PC-3 (cell line): Measurements from ENCODE around the gene EIF2S2. TPM values are rescaled to one million over a fixed set of nuclear protein-coding genes. Genes with fewer than 3 reads are reported as not detected.

Experiments used
- ATAC-seq: fragments of 200-7000 bp; cut with Tn5 transposase; 2 replicates; pipeline ENCODE4 v1.9.1; 2020; ENCODE audit warnings: mild to moderate bottlenecking, moderate library complexity
- BruUV-seq: library from RNA; stranded (reverse); fragments of 400-500 nt; replicated peaks from 2 replicates; lab custom pipeline; 2021; lab: Mats Ljungman, UMichigan
- CTCF ChIA-PET: fragments of 300-600 bp; sonication (Branson Sonifier 250); formaldehyde crosslinking; loops from one replicate; lab custom pipeline; 2022; ENCODE audit warnings: antibody characterized with exemption; lab: Charles Lee
- POLR2A ChIA-PET: fragments of 300-600 bp; sonication (Branson Sonifier 250); formaldehyde crosslinking; loops from one replicate; lab custom pipeline; 2022; ENCODE audit warnings: antibody characterized with exemption; ENCODE audit not compliant: unreplicated experiment; lab: Charles Lee
- DNase-seq: peaks from one replicate; pipeline ENCODE4 v3.0.0-alpha.2; 2015
- H2AFZ ChIP-seq: fragments of 300-600 bp; sonication (generic); 2 replicates; pipeline ENCODE4 v1.6.0; 2016; ENCODE audit warnings: antibody characterized with exemption, low read length
- H3F3A ChIP-seq: fragments of 300-600 bp; sonication (generic); one replicate; pipeline ENCODE4 v1.6.0; 2017; ENCODE audit warnings: antibody characterized with exemption, low read length, control low read depth, mild to moderate bottlenecking; ENCODE audit not compliant: unreplicated experiment
- H3K27ac ChIP-seq: fragments of 300-600 bp; sonication (generic); 2 replicates; pipeline ENCODE4 v1.5.1; 2016; ENCODE audit warnings: mild to moderate bottlenecking, low read length
- H3K27me3 ChIP-seq: fragments of 300-600 bp; sonication (generic); 2 replicates; pipeline ENCODE4 v1.6.1; 2016; ENCODE audit warnings: low read length, mixed read lengths
- H3K36me3 ChIP-seq: fragments of 300-600 bp; sonication (generic); 2 replicates; pipeline ENCODE4 v1.6.1; 2016; ENCODE audit warnings: low read depth, mixed run types, low read length, mixed read lengths
- H3K4me1 ChIP-seq: fragments of 300-600 bp; sonication (generic); 2 replicates; pipeline ENCODE4 v1.5.1; 2016; ENCODE audit warnings: low read length; ENCODE audit not compliant: insufficient read depth
- H3K4me2 ChIP-seq: fragments of 300-600 bp; sonication (generic); 2 replicates; pipeline ENCODE4 v1.6.0; 2016; ENCODE audit warnings: low read length
- H3K4me3 ChIP-seq: fragments of 300-600 bp; sonication (generic); 2 replicates; pipeline ENCODE4 v1.5.1; 2016; ENCODE audit warnings: mild to moderate bottlenecking, low read length, mixed read lengths
- H3K79me2 ChIP-seq: fragments of 300-600 bp; sonication (generic); 2 replicates; pipeline ENCODE4 v1.6.1; 2017; ENCODE audit warnings: low read length, mixed read lengths
- H3K9ac ChIP-seq: fragments of 300-600 bp; sonication (generic); 2 replicates; pipeline ENCODE4 v1.6.0; 2016; ENCODE audit warnings: mild to moderate bottlenecking, low read length
- H3K9me2 ChIP-seq: fragments of 300-600 bp; sonication (generic); replicated peaks from 2 replicates; pipeline ENCODE4 v1.6.1; 2016; ENCODE audit warnings: mixed run types, low read length, mixed read lengths
- H3K9me3 ChIP-seq: fragments of 300-600 bp; sonication (generic); 2 replicates; pipeline ENCODE4 v1.6.1; 2016; ENCODE audit warnings: low read length, mixed read lengths
- H4K20me1 ChIP-seq: fragments of 300-600 bp; sonication (generic); 2 replicates; pipeline ENCODE4 v1.6.1; 2016; ENCODE audit warnings: low read length, mixed read lengths
- CTCF ChIP-seq: fragments of 300-600 bp; sonication (generic); conservative IDR thresholded peaks from 2 replicates; pipeline ENCODE4 v1.5.1; 2017; ENCODE audit warnings: antibody characterized with exemption, low read depth, mild to moderate bottlenecking, low read length
- EZH2 ChIP-seq: fragments of 300-600 bp; sonication (generic); IDR thresholded peaks from one replicate; pipeline ENCODE4 v1.6.1; 2017; ENCODE audit warnings: antibody characterized with exemption, mild to moderate bottlenecking, low read length; ENCODE audit not compliant: unreplicated experiment
- EZH2phosphoT487 ChIP-seq: fragments of 300-600 bp; sonication (generic); IDR thresholded peaks from 2 replicates; pipeline ENCODE4 v1.6.1; 2018; ENCODE audit warnings: mild to moderate bottlenecking, antibody characterized with exemption, low read length, borderline replicate concordance
- intact Hi-C: fragments of 100-400 bp; cut with micrococcal nuclease; formaldehyde crosslinking; loops from 2 replicates; pipeline ENCODE4 v1.9.0; 2023
- total RNA-seq: library from RNA; depleted of rRNA; stranded (reverse); fragments of >200 nt; gene quantifications from 2 replicates; pipeline ENCODE4 v1.2.3, GENCODE V29; 2014

Gene EIF2S2
- total RNA-seq, 1 experiment from 2014 or later, result 83.4 TPM

GRCh38 chr20:34093895-34094294 is 18.1 kb downstream of the EIF2S2 start:
- TF ChIP-seq CTCF (no peak), EZH2 (no peak), EZH2phosphoT487 (no peak)
- no peak overlapping the region for H3K4me3 ChIP-seq
- H3F3A ChIP-seq, result peaks cover 20% of the 10 kb centered on the region
- H3K27ac ChIP-seq, result no peak overlapping the region
- no peak overlapping the region for H3K9ac ChIP-seq
- H3K9me3 ChIP-seq, result no peaks in the 10 kb centered on the region
- no peaks in the 10 kb centered on the region for H3K4me1 ChIP-seq
- H3K27me3 ChIP-seq, result no peaks in the 10 kb centered on the region
- no TSS peak for BruUV-seq
- peaks cover 8% of the 10 kb centered on the region; the same call in 1 of the 2 replicates for H4K20me1 ChIP-seq
- ChIA-PET CTCF (no interaction called here), POLR2A (no interaction called here)
- H3K36me3 ChIP-seq, result peaks cover 87% of the 10 kb centered on the region
- peaks cover 11% of the 10 kb centered on the region; the same call in 1 of the 2 replicates for H3K79me2 ChIP-seq
- H3K4me2 ChIP-seq, result no peak overlapping the region
- intact Hi-C loops, result no loop called here
- no peak overlapping the region for H2AFZ ChIP-seq
- DNase-seq (no peak), ATAC-seq (no peak)
- H3K9me2 ChIP-seq, result no peaks in the 10 kb centered on the region

GRCh38 chr20:34091637-34092200 is 20.3 kb downstream of the EIF2S2 start:
- no peak overlapping the region for H3K27ac ChIP-seq
- H3K27me3 ChIP-seq, result no peaks in the 10 kb centered on the region
- peaks cover 11% of the 10 kb centered on the region; the same call in 1 of the 2 replicates for H3K79me2 ChIP-seq
- no TSS peak for BruUV-seq
- intact Hi-C loops, result no loop called here
- ChIA-PET POLR2A (no interaction called here), CTCF (no interaction called here)
- H3K36me3 ChIP-seq, result peaks cover 84% of the 10 kb centered on the region
- peaks cover 22% of the 10 kb centered on the region for H3F3A ChIP-seq
- H3K9me3 ChIP-seq, result no peaks in the 10 kb centered on the region
- no peaks in the 10 kb centered on the region for H3K9me2 ChIP-seq
- H3K4me1 ChIP-seq, result no peaks in the 10 kb centered on the region
- no peak overlapping the region for H3K4me2 ChIP-seq
- TF ChIP-seq EZH2phosphoT487 (no peak), EZH2 (no peak)
- ATAC-seq (no peak), DNase-seq (no peak)
- H4K20me1 ChIP-seq, result peaks cover 14% of the 10 kb centered on the region; the same call in 1 of the 2 replicates
- H3K4me3 ChIP-seq, result no peak overlapping the region
- no peak overlapping the region for H2AFZ ChIP-seq
- H3K9ac ChIP-seq, result no peak overlapping the region

GRCh38 chr20:34090645-34091044 is 21.4 kb downstream of the EIF2S2 start:
- ChIA-PET POLR2A (no interaction called here), CTCF (no interaction called here)
- H3K4me1 ChIP-seq, result no peaks in the 10 kb centered on the region
- no peak overlapping the region for H2AFZ ChIP-seq
- no peak overlapping the region for H3K27ac ChIP-seq
- intact Hi-C loops, result no loop called here
- H3K79me2 ChIP-seq, result peaks cover 5% of the 10 kb centered on the region; the same call in 1 of the 2 replicates
- H3K9ac ChIP-seq, result no peak overlapping the region
- H3K9me3 ChIP-seq, result no peaks in the 10 kb centered on the region
- H3K36me3 ChIP-seq, result peaks cover 81% of the 10 kb centered on the region
- DNase-seq (no peak), ATAC-seq (no peak)
- no TSS peak for BruUV-seq
- H3K27me3 ChIP-seq, result no peaks in the 10 kb centered on the region
- no peak overlapping the region for H3K4me2 ChIP-seq
- H3K4me3 ChIP-seq, result no peak overlapping the region
- no peaks in the 10 kb centered on the region for H3K9me2 ChIP-seq
- H4K20me1 ChIP-seq, result peaks cover 16% of the 10 kb centered on the region; the same call in 1 of the 2 replicates
- TF ChIP-seq EZH2phosphoT487 (no peak), CTCF (no peak), EZH2 (no peak)
- H3F3A ChIP-seq, result peaks cover 17% of the 10 kb centered on the region
